HCT116 (cell line): Measurements from ENCODE around the gene DMPK.

Source experiments
- EGR1 ChIP-seq: IDR thresholded peaks from 2 replicates; pipeline ENCODE4 v1.6.1; 2012; ENCODE audit warnings: low read depth
- EZH2 ChIP-seq: fragments of 200-600 bp; sonication (generic); IDR thresholded peaks from 2 replicates; pipeline ENCODE4 v1.6.1; 2017; ENCODE audit warnings: antibody characterized with exemption, mixed run types
- EZH2phosphoT487 ChIP-seq: fragments of 200-600 bp; IDR thresholded peaks from 2 replicates; pipeline ENCODE4 v1.6.1; 2018; ENCODE audit warnings: antibody characterized with exemption, borderline replicate concordance
- JUND ChIP-seq: IDR thresholded peaks from 2 replicates; pipeline ENCODE4 v1.6.1; 2012
- MAX ChIP-seq: IDR thresholded peaks from 2 replicates; pipeline ENCODE4 v1.6.1; 2012
- POLR2A ChIP-seq: IDR thresholded peaks from 2 replicates; pipeline ENCODE4 v1.7.0; 2011; ENCODE audit warnings: borderline replicate concordance; ENCODE audit not compliant: insufficient read depth, insufficient read length; ENCODE audit errors: extremely low read depth
- POLR2AphosphoS5 ChIP-seq: IDR thresholded peaks from 2 replicates; pipeline ENCODE4 v1.6.1; 2011; ENCODE audit warnings: mild to moderate bottlenecking, low read depth, low read length, moderate library complexity
- RAD21 ChIP-seq: IDR thresholded peaks from 2 replicates; pipeline ENCODE4 v1.6.1; 2012; ENCODE audit warnings: low read depth, mild to moderate bottlenecking
- REST ChIP-seq: IDR thresholded peaks from 2 replicates; pipeline ENCODE4 v1.6.1; 2012; ENCODE audit warnings: low read depth
- SIN3A ChIP-seq: IDR thresholded peaks from 2 replicates; pipeline ENCODE4 v1.6.1; 2012; ENCODE audit warnings: low read depth
- TCF7L2 ChIP-seq: IDR thresholded peaks from 2 replicates; pipeline ENCODE4 v1.7.0; 2011; ENCODE audit warnings: borderline replicate concordance, inconsistent platforms; ENCODE audit not compliant: insufficient read depth, insufficient read length; ENCODE audit errors: extremely low read depth
- YY1 ChIP-seq: IDR thresholded peaks from 2 replicates; pipeline ENCODE4 v1.6.1; 2011; ENCODE audit warnings: low read length, low read depth, moderate library complexity, mild to moderate bottlenecking; ENCODE audit not compliant: insufficient replicate concordance; ENCODE audit errors: extremely low read depth
- TF ChIP-seq, protein P1 (sequence below), 3 experiments: fragments of 200-600 bp in 1 of 3; sonication (generic) in 1 of 3; IDR thresholded peaks in 2 of 3; conservative IDR thresholded peaks in 1 of 3; 2 replicates each; pipeline ENCODE4 v1.5.1; 2012 to 2017; ENCODE audit warnings: low read depth in 2 of 3, low read length in 2 of 3, antibody characterized with exemption in 1 of 3, borderline replicate concordance in 1 of 3, control low read depth in 1 of 3, mild to moderate bottlenecking in 1 of 3, mixed read lengths in 1 of 3, mixed run types in 1 of 3, moderate library complexity in 1 of 3; ENCODE audit not compliant: insufficient read depth in 1 of 3
- TF ChIP-seq, protein P2 (sequence below): IDR thresholded peaks from 2 replicates; pipeline ENCODE4 v1.6.1; 2012

- TF ChIP-seq, protein P1, sequence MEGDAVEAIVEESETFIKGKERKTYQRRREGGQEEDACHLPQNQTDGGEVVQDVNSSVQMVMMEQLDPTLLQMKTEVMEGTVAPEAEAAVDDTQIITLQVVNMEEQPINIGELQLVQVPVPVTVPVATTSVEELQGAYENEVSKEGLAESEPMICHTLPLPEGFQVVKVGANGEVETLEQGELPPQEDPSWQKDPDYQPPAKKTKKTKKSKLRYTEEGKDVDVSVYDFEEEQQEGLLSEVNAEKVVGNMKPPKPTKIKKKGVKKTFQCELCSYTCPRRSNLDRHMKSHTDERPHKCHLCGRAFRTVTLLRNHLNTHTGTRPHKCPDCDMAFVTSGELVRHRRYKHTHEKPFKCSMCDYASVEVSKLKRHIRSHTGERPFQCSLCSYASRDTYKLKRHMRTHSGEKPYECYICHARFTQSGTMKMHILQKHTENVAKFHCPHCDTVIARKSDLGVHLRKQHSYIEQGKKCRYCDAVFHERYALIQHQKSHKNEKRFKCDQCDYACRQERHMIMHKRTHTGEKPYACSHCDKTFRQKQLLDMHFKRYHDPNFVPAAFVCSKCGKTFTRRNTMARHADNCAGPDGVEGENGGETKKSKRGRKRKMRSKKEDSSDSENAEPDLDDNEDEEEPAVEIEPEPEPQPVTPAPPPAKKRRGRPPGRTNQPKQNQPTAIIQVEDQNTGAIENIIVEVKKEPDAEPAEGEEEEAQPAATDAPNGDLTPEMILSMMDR (IDR thresholded peaks at IDR 0.05 in 2 of 3, conservative IDR thresholded peaks at IDR 0.05 in 1 of 3; ENCODE audit: borderline replicate concordance in 1 of 3, insufficient read depth in 1 of 3, low read depth in 2 of 3, low read length in 2 of 3), result peak in 2 of 3 experiments; percentile 83 to 90; a peak in 5 of 6 replicates
- TF ChIP-seq TCF7L2, result peak; percentile 61
- TF ChIP-seq YY1, result no peak
- TF ChIP-seq POLR2A, result peak; percentile 30
- TF ChIP-seq RAD21, result peak; percentile 57; the same call in 1 of the 2 replicates
- no peak for TF ChIP-seq EZH2phosphoT487
- TF ChIP-seq JUND, result no peak
- TF ChIP-seq REST, result no peak
- no peak for TF ChIP-seq EGR1
- peak; percentile 46; the same call in 1 of the 2 replicates for TF ChIP-seq POLR2AphosphoS5
- TF ChIP-seq EZH2, result no peak
- TF ChIP-seq MAX, result no peak
- TF ChIP-seq, protein P2, sequence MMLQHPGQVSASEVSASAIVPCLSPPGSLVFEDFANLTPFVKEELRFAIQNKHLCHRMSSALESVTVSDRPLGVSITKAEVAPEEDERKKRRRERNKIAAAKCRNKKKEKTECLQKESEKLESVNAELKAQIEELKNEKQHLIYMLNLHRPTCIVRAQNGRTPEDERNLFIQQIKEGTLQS, result no peak
- no peak for TF ChIP-seq SIN3A
Measured at GRCh38 chr19:45779231-45780145, 2.8 kb downstream of the DMPK start.
